Body of pancreas (tissue), 4 donors: Measurements from ENCODE around the gene NEGR1.

Experiments
- CTCF ChIP-seq, 7 experiments: fragments of 450-650 bp in 4 of 7; fragments of 200-600 bp in 3 of 7; sonication (generic) in 3 of 7; IDR thresholded peaks; one replicate each; pipeline ENCODE4 v1.5.1; 2016 to 2019; ENCODE audit warnings: antibody characterized with exemption in 7 of 7
- POLR2A ChIP-seq, 3 donors: fragments of 450-650 bp; IDR thresholded peaks; one replicate each; pipeline ENCODE4 v1.6.1; 2016; ENCODE audit warnings: antibody characterized with exemption in 3 of 3, mild to moderate bottlenecking in 2 of 3

GRCh38 chr1:71653952-71654351, 628.4 kb downstream of the NEGR1 start:
- TF ChIP-seq CTCF (IDR thresholded peaks at IDR 0.05) (no peak), POLR2A (IDR thresholded peaks at IDR 0.05) (no peak)
